Stimulated activated CD8-positive, alpha-beta memory T cell treated with anti-CD3 and anti-CD28 coated beads, Interleukin-4, amount 100 ng/mL, for 1 hour (primary cell): ENCODE results near the gene KLHDC1.
"Not testable (repeated sequence)": the region's sequence is repeated elsewhere in the genome, so short reads cannot be mapped to it uniquely, and the experiment has no call there.

ENCODE experiments used
- DNase-seq, 2 donors: peaks; one replicate each; pipeline ENCODE4 v3.0.0-alpha.2; 2020; ENCODE audit warnings: low read depth in 2 of 2, low spot score in 1 of 2

KLHDC1 gene

GRCh38 chr14:49781040-49781439 is 88.1 kb downstream of the KLHDC1 start:
- not testable (repeated sequence) for DNase-seq

- no peak for DNase-seq
Observed at GRCh38 chr14:49783394-49784014, 90.6 kb downstream of the KLHDC1 start.

GRCh38 chr14:49786315-49786714 is 93.4 kb downstream of the KLHDC1 start:
- no peak for DNase-seq

- DNase-seq = no peak
Observed at GRCh38 chr14:49792618-49793017, 99.7 kb downstream of the KLHDC1 start.

GRCh38 chr14:49796025-49796424 is 103.1 kb downstream of the KLHDC1 start:
- no peak for DNase-seq
